Measurements from ENCODE around the gene RXRA.

The RXRA gene

DNA sequence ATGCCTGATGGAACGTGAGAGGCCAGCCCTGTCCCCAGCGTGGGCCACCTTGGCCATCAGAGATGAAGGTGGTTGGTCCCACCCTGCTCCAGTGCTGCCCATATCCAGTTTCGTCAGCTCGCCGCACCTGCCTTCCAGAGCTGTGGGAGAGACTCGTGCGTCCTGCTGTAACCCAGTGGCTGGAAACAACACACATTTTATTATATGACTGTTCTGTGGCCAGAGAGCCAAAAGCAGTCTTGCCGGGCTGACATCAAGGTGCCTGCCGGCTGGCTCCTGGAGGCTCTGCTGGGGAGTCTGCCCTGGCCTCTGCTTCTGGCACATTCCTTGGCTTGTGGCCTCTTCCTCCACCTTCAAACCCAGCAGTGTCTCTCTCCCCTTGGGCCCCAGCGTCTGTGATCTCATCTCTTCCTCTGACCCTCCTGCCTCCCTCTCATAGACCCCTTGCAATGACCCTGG, 94.7 kb downstream of the RXRA start:
- no peak for DNase-seq

GRCh38 chr9:134421888-134422287, 95.6 kb downstream of the RXRA start:
- DNase-seq = no peak

DNA sequence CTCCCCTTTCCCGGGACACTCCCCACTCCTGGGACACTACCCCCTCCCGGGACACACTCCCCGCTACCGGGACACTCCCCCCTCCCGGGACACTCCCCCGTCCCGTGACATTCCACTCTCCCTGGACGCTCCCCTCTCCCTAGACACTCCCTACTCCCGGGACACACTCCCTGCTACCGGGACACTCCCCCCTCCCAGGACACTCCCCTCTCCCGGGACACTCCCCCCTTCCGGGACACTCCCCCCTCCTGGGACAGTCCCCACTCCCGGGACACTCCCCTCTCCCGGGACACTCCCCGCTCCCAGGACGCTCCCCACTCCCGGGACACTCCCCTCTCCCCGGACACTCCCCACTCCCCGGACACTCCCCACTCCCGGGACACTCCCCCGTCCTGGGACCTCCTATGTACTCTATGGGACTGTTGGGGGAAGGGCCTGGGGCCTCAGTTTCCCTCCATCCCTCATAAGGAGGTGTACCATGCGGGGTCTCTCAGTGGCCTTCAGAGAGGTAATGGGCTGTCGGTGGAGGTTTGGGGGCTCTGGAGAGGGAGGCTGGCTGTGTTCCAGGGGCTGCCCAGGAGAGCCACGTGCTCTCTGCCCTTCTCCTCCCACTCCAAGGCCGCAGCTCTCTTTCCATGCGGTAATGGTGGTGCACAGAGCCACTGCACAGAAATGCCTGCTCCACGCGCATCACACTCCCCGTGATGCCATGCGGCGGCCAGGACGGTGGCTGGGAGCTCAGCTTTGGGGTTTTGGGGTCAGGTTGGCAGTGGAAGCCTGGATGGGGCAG, 96.2 kb downstream of the RXRA start:
- DNase-seq = no peak

DNA sequence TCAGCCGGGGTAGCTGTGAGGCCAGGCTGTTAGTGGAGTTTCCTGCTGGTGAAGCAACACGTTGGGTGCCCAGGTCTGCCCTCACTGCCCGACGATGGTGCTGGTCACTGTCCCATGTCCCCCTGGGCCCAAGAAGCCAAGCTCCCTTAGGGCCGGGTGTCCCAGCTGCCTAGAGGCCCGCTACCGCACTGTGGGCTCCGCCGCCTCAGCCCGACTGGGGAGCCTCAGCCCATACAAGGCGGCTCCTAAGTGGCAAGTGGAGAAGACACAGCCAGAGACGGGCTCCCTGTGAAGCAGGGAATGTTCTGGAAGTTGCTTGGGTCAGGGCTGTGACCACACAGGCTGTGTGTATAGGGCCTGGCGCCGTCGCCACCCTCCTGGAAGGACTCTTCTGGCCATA, 96.9 kb downstream of the RXRA start:
- no peak for DNase-seq

- no peak for DNase-seq
Measured at GRCh38 chr9:134423749-134424148, 97.5 kb downstream of the RXRA start.

- no peak for DNase-seq
Measured at GRCh38 chr9:134424818-134425217, 98.6 kb downstream of the RXRA start.

DNA sequence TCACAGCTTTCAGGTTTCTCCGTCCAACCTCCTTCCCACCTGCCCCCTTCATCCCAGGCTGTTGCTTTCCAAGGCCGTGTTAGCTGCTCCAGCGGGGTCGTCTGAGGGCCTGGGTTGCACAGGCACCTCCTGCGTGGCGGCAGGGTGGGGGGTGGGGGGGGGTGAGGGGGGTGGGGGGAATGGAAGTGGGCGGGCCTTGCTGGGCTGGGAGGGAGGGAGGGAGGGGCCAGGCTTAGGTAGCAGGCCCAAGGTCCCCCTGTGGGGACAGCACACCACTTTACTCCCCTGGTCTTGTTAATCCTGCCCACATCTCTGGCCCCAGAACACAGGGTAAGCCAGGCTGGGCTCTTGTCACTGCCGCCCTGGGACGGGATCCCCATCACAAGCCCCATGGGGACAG, 99.1 kb downstream of the RXRA start:
- DNase-seq = no peak

DNA sequence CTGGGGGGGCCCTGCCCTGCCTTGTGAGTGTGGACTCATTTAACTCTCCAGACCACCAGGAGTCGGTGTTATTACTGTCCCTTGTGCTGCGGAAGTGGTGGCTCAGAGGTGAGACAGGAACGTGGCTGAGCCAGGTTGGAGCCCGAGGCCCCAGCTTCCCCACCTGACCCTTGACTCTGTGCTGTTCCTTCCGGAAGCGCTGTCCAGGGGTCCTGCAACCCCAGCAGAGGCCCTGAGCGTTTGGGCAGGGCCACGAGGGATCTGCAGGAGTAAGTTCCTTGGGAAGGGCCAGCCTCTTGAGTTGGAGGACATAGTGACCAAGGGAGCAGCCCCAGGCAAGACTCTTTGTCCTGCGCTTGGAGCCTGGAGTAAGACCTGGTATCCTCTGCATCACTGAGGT, 99.6 kb downstream of the RXRA start:
- DNase-seq = no peak

DNA sequence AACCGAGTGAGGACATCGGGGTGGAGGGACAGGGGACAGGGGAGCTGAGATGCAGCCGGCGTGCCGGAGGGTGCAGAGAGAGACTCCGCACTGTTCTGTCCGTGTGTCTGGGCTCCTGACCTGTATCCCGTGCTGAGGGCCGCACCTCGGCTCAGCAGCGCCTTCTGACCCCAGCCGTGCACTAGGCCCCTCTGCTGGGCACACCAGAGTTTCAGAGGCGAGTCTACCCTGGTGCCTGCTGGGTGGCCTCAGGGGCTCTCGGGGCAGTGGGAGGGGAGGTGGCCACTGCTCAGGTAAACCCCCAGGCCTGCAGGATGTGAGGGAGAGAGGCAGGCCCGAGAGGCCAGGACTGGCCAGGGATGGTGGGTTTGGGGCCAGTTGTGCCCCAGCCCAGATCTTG, 100.2 kb downstream of the RXRA start:
- DNase-seq = no peak

DNA sequence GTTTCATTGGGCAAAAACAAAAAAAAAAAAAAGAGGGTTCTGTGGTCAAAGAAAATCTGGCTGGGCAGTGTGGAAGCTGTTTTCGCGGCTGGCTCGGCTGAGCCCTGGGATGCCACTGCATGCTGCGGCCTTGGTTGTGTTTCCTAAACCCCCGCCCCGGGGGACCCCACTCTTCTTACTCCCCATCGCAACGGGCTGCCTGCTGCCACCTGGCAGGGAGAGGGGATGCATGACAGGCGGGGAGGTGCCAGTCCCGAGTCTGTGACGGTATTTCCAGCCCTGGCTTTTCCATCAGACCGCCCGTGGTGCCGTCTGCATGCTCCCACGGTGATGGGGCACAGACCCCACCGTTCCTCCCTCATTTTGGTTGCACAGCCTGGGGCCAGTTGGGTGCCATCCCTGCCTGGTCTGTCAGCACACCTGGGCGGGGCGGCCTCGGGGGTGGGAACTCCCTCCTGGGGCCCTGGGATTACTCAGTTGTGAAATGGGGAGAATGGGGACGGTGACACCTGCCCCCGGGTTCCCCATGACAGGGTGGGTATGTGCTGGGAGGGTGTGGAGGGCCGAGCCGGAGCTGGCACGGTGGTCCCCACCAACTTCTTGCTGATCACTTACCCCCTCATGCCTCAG, 101.0 kb downstream of the RXRA start:
- no peak for DNase-seq

- DNase-seq = no peak
Measured at GRCh38 chr9:134428559-134428958, 102.3 kb downstream of the RXRA start.

DNA sequence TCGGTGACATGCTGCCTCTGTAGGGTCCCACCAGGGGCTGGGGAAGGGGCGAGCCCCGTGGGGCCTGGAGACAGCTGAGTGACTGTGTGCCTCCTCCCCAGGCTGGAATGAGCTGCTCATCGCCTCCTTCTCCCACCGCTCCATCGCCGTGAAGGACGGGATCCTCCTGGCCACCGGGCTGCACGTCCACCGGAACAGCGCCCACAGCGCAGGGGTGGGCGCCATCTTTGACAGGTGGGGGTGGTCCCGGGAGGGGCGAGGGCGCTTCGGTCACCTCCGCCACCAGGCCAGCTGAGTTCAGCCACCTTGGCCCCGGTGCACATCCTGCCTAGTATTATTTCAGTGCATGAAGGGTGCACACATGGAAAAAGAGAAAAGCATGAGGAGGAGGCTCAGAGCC, 102.8 kb downstream of the RXRA start:
- no peak for DNase-seq

GRCh38 chr9:134429481-134429880, 103.2 kb downstream of the RXRA start:
- no peak for DNase-seq

- no peak for DNase-seq
Measured at GRCh38 chr9:134431095-134431494, 104.8 kb downstream of the RXRA start.

- no peak for DNase-seq
Measured at GRCh38 chr9:134431626-134432025, 105.4 kb downstream of the RXRA start.

GRCh38 chr9:134432471-134432870, 106.2 kb downstream of the RXRA start:
- no peak for DNase-seq

- DNase-seq = no peak
Measured at GRCh38 chr9:134433101-134433500, 106.8 kb downstream of the RXRA start.

- DNase-seq = no peak
Measured at GRCh38 chr9:134433909-134434882, 107.9 kb downstream of the RXRA start.

- DNase-seq = no peak
Measured at GRCh38 chr9:134434894-134435506, 108.7 kb downstream of the RXRA start.

GRCh38 chr9:134435550-134436378, 109.5 kb downstream of the RXRA start:
- DNase-seq = no peak

DNA sequence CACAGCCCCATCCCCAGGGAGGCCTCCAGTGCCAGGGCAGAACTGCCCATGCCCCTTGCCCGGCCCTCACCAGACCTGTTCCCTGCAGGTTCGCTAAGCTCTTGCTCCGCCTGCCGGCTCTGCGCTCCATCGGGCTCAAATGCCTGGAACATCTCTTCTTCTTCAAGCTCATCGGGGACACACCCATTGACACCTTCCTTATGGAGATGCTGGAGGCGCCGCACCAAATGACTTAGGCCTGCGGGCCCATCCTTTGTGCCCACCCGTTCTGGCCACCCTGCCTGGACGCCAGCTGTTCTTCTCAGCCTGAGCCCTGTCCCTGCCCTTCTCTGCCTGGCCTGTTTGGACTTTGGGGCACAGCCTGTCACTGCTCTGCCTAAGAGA, 110.1 kb downstream of the RXRA start:
- DNase-seq = no peak

DNA sequence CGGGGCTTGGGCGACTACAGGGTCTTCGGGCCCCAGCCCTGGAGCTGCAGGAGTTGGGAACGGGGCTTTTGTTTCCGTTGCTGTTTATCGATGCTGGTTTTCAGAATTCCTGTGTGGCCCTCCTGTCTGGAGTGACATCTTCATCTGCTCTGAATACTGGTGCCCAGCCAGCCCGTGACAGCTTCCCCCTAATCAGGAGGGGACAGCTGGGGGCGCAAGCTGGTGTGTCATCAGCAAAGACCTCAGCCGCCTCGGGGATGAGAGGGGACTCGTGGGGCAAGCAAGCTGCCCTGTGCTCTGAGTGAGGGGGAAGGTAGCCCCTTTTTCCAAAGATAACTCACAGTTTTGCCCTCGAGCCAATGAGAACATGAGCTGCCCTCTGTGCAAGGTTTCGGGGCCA, 110.7 kb downstream of the RXRA start:
- no peak for DNase-seq
